GM12878 (cell line): ENCODE data around the gene MYOC. TPM values are rescaled to one million over a fixed set of nuclear protein-coding genes. Genes with fewer than 3 reads are reported as not detected.

Experiments used
- ATAC-seq: fragments of 200-7000 bp; cut with Tn5 transposase; 3 replicates; pipeline ENCODE4 v1.9.1; 2020; ENCODE audit warnings: mild to moderate bottlenecking, moderate library complexity
- BruUV-seq: library from RNA; stranded (reverse); fragments of 400-500 nt; replicated peaks from 2 replicates; lab custom pipeline; 2021; lab: Mats Ljungman, UMichigan
- CTCF ChIA-PET: fragments of 300-600 bp; sonication (Branson Sonifier 250); formaldehyde crosslinking; extraction: SDS; loops from one replicate; lab custom pipeline; 2021; ENCODE audit warnings: inconsistent platforms; lab: Yijun Ruan, JAX
- POLR2A ChIA-PET: fragments of 350-600 bp; formaldehyde crosslinking; extraction: SDS; loops from one replicate; lab custom pipeline; 2021; ENCODE audit warnings: inconsistent platforms; lab: Charles Lee
- RAD21 ChIA-PET: fragments of 300-600 bp; sonication (Branson Sonifier 250); formaldehyde crosslinking; loops from one replicate; lab custom pipeline; 2023; ENCODE audit warnings: antibody characterized with exemption; ENCODE audit not compliant: unreplicated experiment; lab: Charles Lee
- SMC1A ChIA-PET: fragments of 300-600 bp; sonication (Branson Sonifier 250); formaldehyde crosslinking; loops from one replicate; lab custom pipeline; 2023; ENCODE audit not compliant: unreplicated experiment, uncharacterized antibody; lab: Charles Lee
- DNase-seq: peaks from one replicate; pipeline ENCODE4 v3.0.0-alpha.2; 2011; ENCODE audit warnings: low read depth, low spot score
- FAIRE-seq: peaks from 3 replicates; lab custom pipeline; 2011; peaks lifted over from hg19 to GRCh38; lab: Jason Lieb, UNC
- H2AFZ ChIP-seq: 2 replicates; pipeline ENCODE4 v1.6.0; 2011; ENCODE audit warnings: low read depth, low read length, control low read depth; ENCODE audit not compliant: control insufficient read depth
- H3K27ac ChIP-seq: 2 replicates; pipeline ENCODE4 v1.5.1; 2011; ENCODE audit warnings: control low read depth; ENCODE audit not compliant: control insufficient read depth, insufficient read depth
- H3K27me3 ChIP-seq, 2 experiments: replicated peaks in 1 of 2; 2 replicates each; pipeline versions ENCODE4 v1.6.0 to v1.6.1; 2011; ENCODE audit warnings: low read length in 1 of 2; ENCODE audit not compliant: control insufficient read depth in 2 of 2, insufficient read depth in 2 of 2
- H3K36me3 ChIP-seq, 2 experiments: 2 replicates each; pipeline ENCODE4 v1.5.1; 2011; ENCODE audit warnings: low read length in 1 of 2; ENCODE audit not compliant: control insufficient read depth in 2 of 2, insufficient read depth in 2 of 2
- H3K4me1 ChIP-seq: 2 replicates; pipeline ENCODE4 v1.6.1; 2011; ENCODE audit warnings: mild to moderate bottlenecking, low read length, moderate library complexity, mixed read lengths; ENCODE audit not compliant: control insufficient read depth, insufficient read depth
- H3K4me2 ChIP-seq: 2 replicates; pipeline ENCODE4 v1.6.0; 2011; ENCODE audit warnings: control low read depth; ENCODE audit not compliant: control insufficient read depth, insufficient read depth
- H3K4me3 ChIP-seq: fragments of 200-600 bp; sonication (generic); 2 replicates; pipeline ENCODE4 v1.5.1; 2016
- H3K79me2 ChIP-seq: 2 replicates; pipeline ENCODE4 v1.6.0; 2011; ENCODE audit warnings: low read length; ENCODE audit not compliant: control insufficient read depth, insufficient read depth
- H3K9ac ChIP-seq: 2 replicates; pipeline ENCODE4 v1.8.0; 2011; ENCODE audit warnings: low read length, control low read depth, mixed read lengths; ENCODE audit not compliant: control insufficient read depth, insufficient read depth
- H3K9me3 ChIP-seq: replicated peaks from 3 replicates; pipeline ENCODE4 v1.5.1; 2011; ENCODE audit warnings: mild to moderate bottlenecking, low read length; ENCODE audit not compliant: control insufficient read depth, insufficient read depth
- H4K20me1 ChIP-seq: 2 replicates; pipeline ENCODE4 v1.6.0; 2011; ENCODE audit not compliant: control insufficient read depth, insufficient read depth
- CBX5 ChIP-seq: sonication (generic); IDR thresholded peaks from 2 replicates; pipeline ENCODE4 v1.6.1; 2016; ENCODE audit warnings: low read depth, moderate library complexity, mild to moderate bottlenecking, inconsistent platforms
- CHD1 ChIP-seq: IDR thresholded peaks from 2 replicates; pipeline ENCODE4 v1.6.1; 2012; ENCODE audit warnings: low read depth, low read length, improper control_type of control experiment
- CHD2 ChIP-seq: IDR thresholded peaks from 2 replicates; pipeline ENCODE4 v1.6.1; 2011; ENCODE audit warnings: low read depth, low read length, improper control_type of control experiment, borderline replicate concordance
- EED ChIP-seq: sonication (generic); IDR thresholded peaks from 2 replicates; pipeline ENCODE4 v1.6.1; 2016; ENCODE audit warnings: antibody characterized with exemption, low read depth
- IKZF1 ChIP-seq: fragments of 450-650 bp; conservative IDR thresholded peaks from 2 replicates; pipeline ENCODE4 v1.6.1; 2017; ENCODE audit warnings: antibody characterized with exemption, mild to moderate bottlenecking
- LARP7 ChIP-seq: fragments of 450-650 bp; IDR thresholded peaks from 2 replicates; pipeline ENCODE4 v1.6.1; 2017; ENCODE audit warnings: mild to moderate bottlenecking
- MXI1 ChIP-seq: fragments of 150-350 bp; IDR thresholded peaks from 2 replicates; pipeline ENCODE4 v1.6.1; 2011; ENCODE audit warnings: low read depth, mild to moderate bottlenecking, inconsistent platforms, low read length, improper control_type of control experiment
- NR2C1 ChIP-seq: fragments of 450-650 bp; IDR thresholded peaks from 2 replicates; pipeline ENCODE4 v1.6.1; 2017; ENCODE audit warnings: antibody characterized with exemption, mild to moderate bottlenecking, moderate library complexity
- NR2F1 ChIP-seq: fragments of 450-650 bp; conservative IDR thresholded peaks from 2 replicates; pipeline ENCODE4 v1.6.1; 2017; ENCODE audit warnings: mild to moderate bottlenecking
- RB1 ChIP-seq: fragments of 450-650 bp; formaldehyde crosslinking; IDR thresholded peaks from 2 replicates; pipeline ENCODE4 v1.6.1; 2017; ENCODE audit warnings: mild to moderate bottlenecking, borderline replicate concordance
- SMARCA5 ChIP-seq: fragments of 450-650 bp; IDR thresholded peaks from 2 replicates; pipeline ENCODE4 v1.6.1; 2017; ENCODE audit warnings: mild to moderate bottlenecking
- TBL1XR1 ChIP-seq: IDR thresholded peaks from 2 replicates; pipeline ENCODE4 v1.6.1; 2012; ENCODE audit warnings: low read depth, low read length, improper control_type of control experiment
- TCF7 ChIP-seq: IDR thresholded peaks from 2 replicates; pipeline ENCODE4 v1.6.1; 2014; ENCODE audit warnings: antibody characterized with exemption, borderline replicate concordance
- WGBS: methylation state at CpG from one replicate; pipeline ENCODE4 v1.1.6; 2016; ENCODE audit warnings: low lambda C conversion rate; ENCODE audit not compliant: insufficient replicate concordance, insufficient coverage; ENCODE audit errors: missing lambda C conversion rate; 5-methylcytosine and 5-hydroxymethylcytosine counted together
- in situ Hi-C: fragments of 300-500 bp; cut with MboI; formaldehyde crosslinking; loops from 9 replicates; pipeline ENCODE4 v1.14.3; 2018; ENCODE audit warnings: mixed read lengths
- intact Hi-C: fragments of 100-400 bp; cut with micrococcal nuclease; formaldehyde crosslinking; loops from one replicate; pipeline ENCODE4 v1.14.2; 2022; ENCODE audit not compliant: unreplicated experiment
- polyA plus RNA-seq, 11 experiments: library from polyadenylated mRNA; depleted of rRNA in 4 of 11; unstranded in 6 of 11; stranded (reverse) in 5 of 11; fragments of >200 nt; fragmentation: Nextera tagmentation in 4 of 11; fragmentation: Illumina TruSeq in 1 of 11; extraction: Ambion mirVana in 4 of 11; extraction: Trizol in 1 of 11; gene quantifications; 1 replicate in 1 of 11; 2 replicates in 10 of 11; pipeline versions ENCODE4 v1.2.1 to v1.2.3, GENCODE V29; 2011 to 2016; ENCODE audit warnings: inconsistent platforms in 2 of 11, missing spikeins in 2 of 11, low read depth in 1 of 11
- total RNA-seq, 4 experiments: library from RNA; depleted of rRNA in 3 of 4; stranded (reverse); fragments of >200 nt in 3 of 4; fragmentation: Illumina TruSeq in 1 of 4; extraction: Trizol in 1 of 4; gene quantifications; 2 replicates each; pipeline versions ENCODE4 v1.2.1 to v1.2.3, GENCODE V29; 2013 to 2021
- TF ChIP-seq, protein P1 (sequence below): IDR thresholded peaks from 2 replicates; pipeline ENCODE4 v1.6.1; 2011; ENCODE audit warnings: low read depth, mild to moderate bottlenecking, low read length, moderate library complexity, borderline replicate concordance; ENCODE audit errors: extremely low read depth
- TF ChIP-seq, protein P2 (sequence below): fragments of 450-650 bp; IDR thresholded peaks from 2 replicates; pipeline ENCODE4 v1.6.1; 2017; ENCODE audit warnings: mild to moderate bottlenecking, moderate library complexity
- TF ChIP-seq, protein P3 (sequence below): fragments of 450-650 bp; IDR thresholded peaks from 2 replicates; pipeline ENCODE4 v1.6.1; 2018; ENCODE audit warnings: mild to moderate bottlenecking, low read depth, moderate library complexity; ENCODE audit not compliant: partially characterized antibody
- TF ChIP-seq, protein P4 (sequence below): IDR thresholded peaks from 2 replicates; pipeline ENCODE4 v1.6.1; 2011; ENCODE audit warnings: low read depth, low read length, improper control_type of control experiment, borderline replicate concordance

MYOC gene
- total and polyA plus RNA-seq, 10 of the 15 experiments (the other 5 are each of a cell fraction or from before 2014, with no cell fraction given), result not detected

DNA sequence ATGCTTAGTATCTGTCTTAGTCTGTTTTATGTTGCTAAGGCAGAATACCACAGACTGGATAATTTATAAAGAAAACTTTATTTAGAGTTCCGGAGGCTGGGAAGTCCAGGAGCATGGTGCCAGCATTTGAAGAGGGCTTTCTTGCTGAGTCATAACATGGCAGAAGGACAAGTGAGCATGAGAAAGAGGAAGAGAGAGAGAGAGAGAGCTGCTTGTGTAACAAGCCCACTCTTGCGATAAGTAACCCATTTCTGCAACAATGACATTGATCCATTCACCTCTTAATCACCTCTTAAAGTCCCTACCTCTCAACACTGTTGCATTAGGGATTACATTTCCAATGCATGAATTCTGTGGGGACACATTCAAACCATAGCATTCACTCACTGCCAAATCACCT lies 42.1 kb downstream of the MYOC start:
- Histone ChIP-seq H3K9me3 (no peaks in the 10 kb centered on the region; the same call in 2 of the 3 replicates), H3K27ac (no peak overlapping the region), H3K4me1 (peaks cover 5% of the 10 kb centered on the region), H2AFZ (no peak overlapping the region), H3K4me2 (no peak overlapping the region), H4K20me1 (no peaks in the 10 kb centered on the region), H3K4me3 (no peak overlapping the region), H3K27me3 (no peaks in the 10 kb centered on the region), H3K9ac (no peak overlapping the region), H3K36me3 (no peaks in the 10 kb centered on the region), H3K79me2 (no peaks in the 10 kb centered on the region)
- FAIRE-seq, result no peak
- no TSS peak for BruUV-seq
- peak; percentile 74 for ATAC-seq
- in situ Hi-C loops (no loop called here), intact Hi-C loops (loop anchor here (5.0 kb wide), 1 partner anchor 172 kb away; the partner anchor contains the start of gene METTL13)
- DNase-seq, result no peak
- ChIA-PET CTCF (interaction anchor here (1.4 to 2.5 kb wide), 2 partner anchors 12 to 34 kb away, joined by 6 to 10 read pairs; no protein-coding TSS in a partner anchor), SMC1A (interaction anchor here (0.8 to 2.1 kb wide), 5 partner anchors 10 to 34 kb away, joined by 3 to 10 read pairs (median 5); partner anchors contain the start of gene MYOCOS), RAD21 (interaction anchor here (1.3 kb wide), 1 partner anchor 11 kb away, joined by 3 read pairs; the partner anchor contains the start of gene MYOCOS), POLR2A (interaction anchor here (1.4 kb wide), 1 partner anchor 8 kb away, joined by 3 read pairs; no protein-coding TSS in a partner anchor)
- 81% methylated on average over 2 of the region's 2 CpGs for WGBS
- TF ChIP-seq NR2F1 (0 out of 2 replicates have a peak, but pooled peaks have one; percentile 29), MXI1 (no peak), CHD2 (peak; percentile 18; the same call in 1 of the 2 replicates), LARP7 (no peak), IKZF1 (peak; percentile 83), RB1 (no peak), SMARCA5 (no peak), NR2C1 (no peak), EED (peak; percentile 48; the same call in 1 of the 2 replicates), CHD1 (no peak), TCF7 (no peak), TBL1XR1 (no peak), CBX5 (no peak)
- TF ChIP-seq, protein P1, sequence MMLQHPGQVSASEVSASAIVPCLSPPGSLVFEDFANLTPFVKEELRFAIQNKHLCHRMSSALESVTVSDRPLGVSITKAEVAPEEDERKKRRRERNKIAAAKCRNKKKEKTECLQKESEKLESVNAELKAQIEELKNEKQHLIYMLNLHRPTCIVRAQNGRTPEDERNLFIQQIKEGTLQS, result no peak
- TF ChIP-seq, protein P2, sequence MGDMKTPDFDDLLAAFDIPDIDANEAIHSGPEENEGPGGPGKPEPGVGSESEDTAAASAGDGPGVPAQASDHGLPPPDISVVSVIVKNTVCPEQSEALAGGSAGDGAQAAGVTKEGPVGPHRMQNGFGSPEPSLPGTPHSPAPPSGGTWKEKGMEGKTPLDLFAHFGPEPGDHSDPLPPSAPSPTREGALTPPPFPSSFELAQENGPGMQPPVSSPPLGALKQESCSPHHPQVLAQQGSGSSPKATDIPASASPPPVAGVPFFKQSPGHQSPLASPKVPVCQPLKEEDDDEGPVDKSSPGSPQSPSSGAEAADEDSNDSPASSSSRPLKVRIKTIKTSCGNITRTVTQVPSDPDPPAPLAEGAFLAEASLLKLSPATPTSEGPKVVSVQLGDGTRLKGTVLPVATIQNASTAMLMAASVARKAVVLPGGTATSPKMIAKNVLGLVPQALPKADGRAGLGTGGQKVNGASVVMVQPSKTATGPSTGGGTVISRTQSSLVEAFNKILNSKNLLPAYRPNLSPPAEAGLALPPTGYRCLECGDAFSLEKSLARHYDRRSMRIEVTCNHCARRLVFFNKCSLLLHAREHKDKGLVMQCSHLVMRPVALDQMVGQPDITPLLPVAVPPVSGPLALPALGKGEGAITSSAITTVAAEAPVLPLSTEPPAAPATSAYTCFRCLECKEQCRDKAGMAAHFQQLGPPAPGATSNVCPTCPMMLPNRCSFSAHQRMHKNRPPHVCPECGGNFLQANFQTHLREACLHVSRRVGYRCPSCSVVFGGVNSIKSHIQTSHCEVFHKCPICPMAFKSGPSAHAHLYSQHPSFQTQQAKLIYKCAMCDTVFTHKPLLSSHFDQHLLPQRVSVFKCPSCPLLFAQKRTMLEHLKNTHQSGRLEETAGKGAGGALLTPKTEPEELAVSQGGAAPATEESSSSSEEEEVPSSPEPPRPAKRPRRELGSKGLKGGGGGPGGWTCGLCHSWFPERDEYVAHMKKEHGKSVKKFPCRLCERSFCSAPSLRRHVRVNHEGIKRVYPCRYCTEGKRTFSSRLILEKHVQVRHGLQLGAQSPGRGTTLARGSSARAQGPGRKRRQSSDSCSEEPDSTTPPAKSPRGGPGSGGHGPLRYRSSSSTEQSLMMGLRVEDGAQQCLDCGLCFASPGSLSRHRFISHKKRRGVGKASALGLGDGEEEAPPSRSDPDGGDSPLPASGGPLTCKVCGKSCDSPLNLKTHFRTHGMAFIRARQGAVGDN, result peak; percentile 93
- TF ChIP-seq, protein P3, sequence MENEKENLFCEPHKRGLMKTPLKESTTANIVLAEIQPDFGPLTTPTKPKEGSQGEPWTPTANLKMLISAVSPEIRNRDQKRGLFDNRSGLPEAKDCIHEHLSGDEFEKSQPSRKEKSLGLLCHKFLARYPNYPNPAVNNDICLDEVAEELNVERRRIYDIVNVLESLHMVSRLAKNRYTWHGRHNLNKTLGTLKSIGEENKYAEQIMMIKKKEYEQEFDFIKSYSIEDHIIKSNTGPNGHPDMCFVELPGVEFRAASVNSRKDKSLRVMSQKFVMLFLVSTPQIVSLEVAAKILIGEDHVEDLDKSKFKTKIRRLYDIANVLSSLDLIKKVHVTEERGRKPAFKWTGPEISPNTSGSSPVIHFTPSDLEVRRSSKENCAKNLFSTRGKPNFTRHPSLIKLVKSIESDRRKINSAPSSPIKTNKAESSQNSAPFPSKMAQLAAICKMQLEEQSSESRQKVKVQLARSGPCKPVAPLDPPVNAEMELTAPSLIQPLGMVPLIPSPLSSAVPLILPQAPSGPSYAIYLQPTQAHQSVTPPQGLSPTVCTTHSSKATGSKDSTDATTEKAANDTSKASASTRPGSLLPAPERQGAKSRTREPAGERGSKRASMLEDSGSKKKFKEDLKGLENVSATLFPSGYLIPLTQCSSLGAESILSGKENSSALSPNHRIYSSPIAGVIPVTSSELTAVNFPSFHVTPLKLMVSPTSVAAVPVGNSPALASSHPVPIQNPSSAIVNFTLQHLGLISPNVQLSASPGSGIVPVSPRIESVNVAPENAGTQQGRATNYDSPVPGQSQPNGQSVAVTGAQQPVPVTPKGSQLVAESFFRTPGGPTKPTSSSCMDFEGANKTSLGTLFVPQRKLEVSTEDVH, result no peak
- TF ChIP-seq, protein P4, sequence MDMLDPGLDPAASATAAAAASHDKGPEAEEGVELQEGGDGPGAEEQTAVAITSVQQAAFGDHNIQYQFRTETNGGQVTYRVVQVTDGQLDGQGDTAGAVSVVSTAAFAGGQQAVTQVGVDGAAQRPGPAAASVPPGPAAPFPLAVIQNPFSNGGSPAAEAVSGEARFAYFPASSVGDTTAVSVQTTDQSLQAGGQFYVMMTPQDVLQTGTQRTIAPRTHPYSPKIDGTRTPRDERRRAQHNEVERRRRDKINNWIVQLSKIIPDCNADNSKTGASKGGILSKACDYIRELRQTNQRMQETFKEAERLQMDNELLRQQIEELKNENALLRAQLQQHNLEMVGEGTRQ, result no peak
